Activated naive CD4-positive, alpha-beta T cell treated with anti-CD3 and anti-CD28 coated beads, Interleukin-2, amount 10 ng/mL, durations not matched to agents 7 days and 5 days (primary cell): Measurements from ENCODE around the gene DDR1.

Source experiments
- CTCF ChIA-PET: fragments of 350-600 bp; sonication (Branson Sonifier 250); formaldehyde crosslinking; loops from one replicate; lab custom pipeline; 2021; ENCODE audit warnings: antibody characterized with exemption; lab: Charles Lee
- DNase-seq: peaks from one replicate; pipeline ENCODE4 v3.0.0-alpha.2; 2020
- H3K27ac Mint-ChIP-seq: one replicate; pipeline ENCODE4 v1.8.0; 2021; ENCODE audit warnings: mild to moderate bottlenecking, moderate library complexity, mixed read lengths
- H3K27me3 Mint-ChIP-seq: one replicate; pipeline ENCODE4 v1.8.0; 2021; ENCODE audit warnings: mild to moderate bottlenecking, mixed read lengths
- H3K36me3 Mint-ChIP-seq: one replicate; pipeline ENCODE4 v1.8.0; 2021; ENCODE audit warnings: mixed read lengths
- H3K4me1 Mint-ChIP-seq: one replicate; pipeline ENCODE4 v1.8.0; 2021; ENCODE audit warnings: mixed read lengths
- H3K4me3 Mint-ChIP-seq: one replicate; pipeline ENCODE4 v1.8.0; 2021; ENCODE audit warnings: mild to moderate bottlenecking, moderate library complexity, mixed read lengths
- H3K9me3 Mint-ChIP-seq: one replicate; pipeline ENCODE4 v1.8.0; 2021; ENCODE audit warnings: mixed read lengths

The DDR1 gene

DNA sequence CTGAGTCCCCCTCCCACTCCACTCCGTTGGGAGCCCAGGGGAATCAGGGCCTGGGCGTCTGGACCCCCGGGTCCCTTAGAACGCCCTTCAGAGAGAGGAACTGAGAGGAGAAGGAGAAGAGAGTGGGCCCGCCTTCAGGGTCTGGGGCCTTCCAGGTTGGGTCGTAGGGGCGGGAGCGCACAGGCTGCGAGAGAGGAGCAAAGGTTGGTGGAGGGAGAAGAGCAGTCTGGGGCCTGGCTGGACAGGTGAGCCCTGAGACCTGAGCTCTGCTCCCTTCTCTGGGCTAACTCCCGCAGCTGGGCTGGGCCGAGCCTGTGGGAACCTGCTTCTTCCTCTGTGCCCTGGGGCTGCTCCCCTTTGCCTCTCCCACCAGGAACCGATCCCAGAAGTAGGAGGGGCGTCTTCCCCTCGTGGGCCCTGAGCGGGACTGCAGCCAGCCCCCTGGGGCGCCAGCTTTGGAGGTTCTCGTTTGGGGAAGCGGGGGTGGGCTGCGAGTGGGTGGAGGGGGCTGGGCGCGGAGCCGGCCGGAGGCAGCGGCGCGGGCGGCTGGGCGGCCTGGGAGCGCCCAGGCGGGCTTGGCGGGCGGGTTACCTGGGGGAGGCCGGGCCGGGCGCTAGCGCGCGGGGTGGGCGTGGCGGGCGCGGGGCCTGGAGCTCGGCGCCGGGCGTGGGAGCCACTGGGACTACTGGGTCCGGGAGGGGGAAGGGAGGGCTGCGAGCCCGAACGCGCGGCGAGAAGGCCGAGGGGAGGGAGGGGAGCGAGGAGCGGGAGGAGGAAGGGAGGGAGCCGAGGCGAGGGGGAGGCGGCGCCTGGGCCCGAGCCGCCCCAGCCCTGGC, at the start of gene DDR1:
Gene DDR1, plus strand, starts transcription at position 835 of the 836 bp plus-strand sequence. CDS start 4,211 bp downstream, outside the sequence.
- H3K4me1 Mint-ChIP-seq: peaks cover 35% of the 10 kb centered on the region
- DNase-seq: peak; percentile 69
- H3K27ac Mint-ChIP-seq: no peak within 1 kb of the TSS
- H3K27me3 Mint-ChIP-seq: peaks cover 60% of the 10 kb centered on the region
- H3K36me3 Mint-ChIP-seq: no peaks in the 10 kb centered on the region
- CTCF ChIA-PET: interaction anchor here (1.4 to 11.6 kb wide), 4 partner anchors 30 to 196 kb away, joined by 3 to 174 read pairs (median 5); partner anchors contain the start of gene VARS2
- no peaks in the 10 kb centered on the region for H3K9me3 Mint-ChIP-seq
- H3K4me3 Mint-ChIP-seq: peak within 1 kb of the TSS; percentile 76

DNA sequence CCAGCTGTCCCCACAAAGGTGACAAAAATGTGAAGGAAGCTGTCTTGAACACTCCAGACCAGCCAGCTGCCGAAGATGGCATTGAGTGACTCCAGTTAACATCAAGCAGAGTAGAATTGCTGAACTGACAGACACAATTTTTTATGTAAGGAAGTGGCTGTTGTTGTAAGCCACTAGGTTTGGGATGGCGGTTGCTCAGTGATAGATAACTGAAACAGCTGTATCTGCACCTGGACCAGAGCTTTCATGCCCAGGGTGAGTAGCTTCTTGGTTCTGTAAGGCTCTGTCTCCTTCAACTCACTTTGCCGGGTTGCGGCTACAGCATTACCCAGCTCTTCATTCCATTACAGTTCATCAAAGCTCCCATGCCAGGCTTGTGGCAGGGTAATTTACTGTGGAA, 49.7 kb upstream of the DDR1 start:
- H3K4me1 Mint-ChIP-seq: peaks cover 43% of the 10 kb centered on the region
- CTCF ChIA-PET: interaction anchor here (0.9 to 11.2 kb wide), 2 partner anchors 9 to 46 kb away, joined by 3 to 174 read pairs; partner anchors contain the start of gene DDR1
- peak; percentile 49 for DNase-seq

DNA sequence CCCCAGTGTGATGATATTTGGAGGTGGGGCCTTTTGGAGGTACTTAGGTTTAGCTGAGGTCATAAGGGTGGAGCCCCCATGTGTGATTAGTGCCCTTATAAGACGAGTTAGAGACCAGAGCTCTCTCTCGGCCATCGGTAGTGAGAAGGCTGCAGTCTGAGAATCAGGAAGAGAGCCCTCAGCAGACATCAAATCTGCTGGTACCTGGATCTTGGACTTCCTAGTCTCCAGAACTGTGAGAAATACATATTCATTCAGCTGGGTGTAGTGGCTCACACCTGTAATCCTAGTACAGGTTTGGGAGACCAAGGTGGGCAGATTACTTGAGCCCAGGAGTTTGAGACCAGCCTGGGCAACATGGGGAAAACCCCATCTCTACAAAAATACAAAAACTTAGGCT, 48.7 kb upstream of the DDR1 start:
- CTCF ChIA-PET: interaction anchor here (0.7 to 11.2 kb wide), 3 partner anchors 13 to 235 kb away, joined by 3 to 174 read pairs (median 4); partner anchors contain the start of gene DDR1
- no peak overlapping the region for H3K4me3 Mint-ChIP-seq
- peaks cover 2% of the 10 kb centered on the region for H3K36me3 Mint-ChIP-seq
- H3K27ac Mint-ChIP-seq: no peak overlapping the region
- no peaks in the 10 kb centered on the region for H3K9me3 Mint-ChIP-seq
- H3K27me3 Mint-ChIP-seq: peaks cover 10% of the 10 kb centered on the region
- peaks cover 38% of the 10 kb centered on the region for H3K4me1 Mint-ChIP-seq
- DNase-seq: no peak

More for the DNA sequence above, 49.7 kb upstream of the DDR1 start:
- H3K27ac Mint-ChIP-seq: peak overlapping the region; percentile 76
- H3K36me3 Mint-ChIP-seq: peaks cover 4% of the 10 kb centered on the region
- H3K9me3 Mint-ChIP-seq: no peaks in the 10 kb centered on the region
- H3K27me3 Mint-ChIP-seq: peaks cover 5% of the 10 kb centered on the region
- H3K4me3 Mint-ChIP-seq: peak overlapping the region; percentile 29

DNA sequence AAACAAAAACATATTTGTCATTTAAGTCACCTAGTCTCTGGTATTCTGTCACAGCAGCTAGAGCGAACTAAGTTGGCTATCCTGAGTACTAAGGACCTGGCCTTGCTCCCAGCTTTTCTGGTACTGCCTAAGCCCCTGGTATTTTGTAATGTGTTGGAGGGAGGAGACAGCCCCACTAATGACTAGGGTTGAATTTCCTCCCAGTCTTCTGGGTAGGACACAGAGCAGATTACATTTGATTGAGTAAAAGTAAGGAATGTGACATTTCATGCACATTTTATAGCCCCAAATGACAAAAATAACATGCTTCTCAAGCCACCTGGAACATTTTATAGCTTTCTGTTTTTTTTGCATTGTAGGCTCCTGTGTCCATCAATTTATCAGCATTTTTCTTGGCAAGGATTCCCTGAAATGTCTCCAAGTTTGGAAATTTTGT, 47.9 kb upstream of the DDR1 start:
- Mint-ChIP-seq H3K4me3 (no peak overlapping the region), H3K27ac (no peak overlapping the region), H3K4me1 (peaks cover 35% of the 10 kb centered on the region), H3K9me3 (no peaks in the 10 kb centered on the region), H3K27me3 (peaks cover 15% of the 10 kb centered on the region), H3K36me3 (peaks cover 1% of the 10 kb centered on the region)
- DNase-seq: no peak
- CTCF ChIA-PET: interaction anchor here (1.0 to 11.2 kb wide), 3 partner anchors 14 to 79 kb away, joined by 3 to 174 read pairs (median 4); partner anchors contain the start of gene DDR1

DNA sequence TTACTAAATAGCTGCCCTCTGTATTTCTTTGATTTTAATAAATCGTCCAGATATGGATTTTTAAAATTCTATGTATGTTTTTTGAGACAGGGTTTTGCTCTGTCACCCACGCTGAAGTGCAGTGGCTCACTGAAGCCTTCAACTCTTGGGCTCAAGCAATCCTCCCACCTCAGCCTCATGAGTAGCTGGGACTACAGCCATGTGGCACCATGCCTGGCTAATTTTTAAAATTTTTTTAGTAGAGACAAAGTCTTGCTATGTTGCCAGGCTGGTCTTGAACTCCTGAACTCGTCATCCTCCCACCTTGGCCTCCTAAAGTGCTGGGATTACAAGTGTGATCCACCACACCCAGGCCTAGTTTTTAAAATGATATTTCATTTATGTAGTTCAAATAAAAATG, 47.4 kb upstream of the DDR1 start:
- Mint-ChIP-seq H3K27me3 (peaks cover 15% of the 10 kb centered on the region), H3K9me3 (no peaks in the 10 kb centered on the region), H3K4me3 (no peak overlapping the region), H3K4me1 (peaks cover 30% of the 10 kb centered on the region), H3K36me3 (peaks cover 1% of the 10 kb centered on the region), H3K27ac (no peak overlapping the region)
- CTCF ChIA-PET: interaction anchor here (1.0 to 11.2 kb wide), 3 partner anchors 15 to 78 kb away, joined by 3 to 174 read pairs (median 4); partner anchors contain the start of gene DDR1
- DNase-seq: no peak

DNA sequence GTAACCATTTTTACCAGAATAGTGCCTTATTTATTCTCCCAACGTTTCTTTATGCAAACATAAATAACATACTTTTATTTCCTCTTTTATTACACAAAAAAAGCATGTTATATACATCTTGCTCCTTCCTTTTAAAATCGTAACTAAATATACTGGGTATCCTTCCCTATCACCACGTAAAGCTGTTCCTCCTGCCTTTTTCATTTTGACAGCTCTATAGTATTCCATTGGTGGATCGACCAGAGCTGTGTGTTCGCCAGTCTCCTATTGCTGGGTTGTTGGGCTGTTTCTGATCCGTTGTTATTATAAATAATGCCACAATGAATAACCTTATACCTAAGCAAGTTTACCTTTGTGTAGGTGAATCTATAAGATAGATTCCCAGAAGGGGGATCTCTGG, 46.9 kb upstream of the DDR1 start:
- peaks cover 15% of the 10 kb centered on the region for H3K27me3 Mint-ChIP-seq
- no peak overlapping the region for H3K4me3 Mint-ChIP-seq
- H3K9me3 Mint-ChIP-seq: no peaks in the 10 kb centered on the region
- H3K36me3 Mint-ChIP-seq: peaks cover 1% of the 10 kb centered on the region
- CTCF ChIA-PET: interaction anchor here (1.0 to 11.2 kb wide), 3 partner anchors 10 to 78 kb away, joined by 3 to 174 read pairs (median 3); partner anchors contain the start of gene DDR1
- DNase-seq: no peak
- peaks cover 29% of the 10 kb centered on the region for H3K4me1 Mint-ChIP-seq
- no peak overlapping the region for H3K27ac Mint-ChIP-seq

DNA sequence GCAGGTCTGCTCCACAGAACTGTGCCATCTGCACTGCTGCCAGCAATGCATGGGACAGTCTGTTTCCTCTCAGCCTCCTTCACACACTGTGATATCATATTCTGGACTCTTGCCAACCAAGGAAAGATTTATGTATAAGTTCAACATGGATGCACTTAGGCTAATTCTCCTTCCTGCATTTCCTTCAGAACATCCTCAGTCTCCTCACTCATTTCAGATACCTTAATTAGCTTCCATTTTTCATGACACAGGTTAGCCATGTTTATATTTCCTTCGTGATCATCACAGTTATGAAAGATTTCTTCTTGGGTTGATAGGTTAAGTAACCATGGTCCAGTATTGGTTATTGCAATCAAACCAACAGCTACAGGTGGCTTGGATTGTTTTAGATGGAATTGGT, 46.4 kb upstream of the DDR1 start:
- Mint-ChIP-seq H3K4me1 (peaks cover 27% of the 10 kb centered on the region), H3K9me3 (no peaks in the 10 kb centered on the region), H3K36me3 (peaks cover 1% of the 10 kb centered on the region), H3K27ac (no peak overlapping the region), H3K4me3 (no peak overlapping the region), H3K27me3 (peaks cover 15% of the 10 kb centered on the region)
- CTCF ChIA-PET: interaction anchor here (1.2 kb wide), 1 partner anchor 10 kb away, joined by 3 read pairs; no protein-coding TSS in a partner anchor
- no peak for DNase-seq

DNA sequence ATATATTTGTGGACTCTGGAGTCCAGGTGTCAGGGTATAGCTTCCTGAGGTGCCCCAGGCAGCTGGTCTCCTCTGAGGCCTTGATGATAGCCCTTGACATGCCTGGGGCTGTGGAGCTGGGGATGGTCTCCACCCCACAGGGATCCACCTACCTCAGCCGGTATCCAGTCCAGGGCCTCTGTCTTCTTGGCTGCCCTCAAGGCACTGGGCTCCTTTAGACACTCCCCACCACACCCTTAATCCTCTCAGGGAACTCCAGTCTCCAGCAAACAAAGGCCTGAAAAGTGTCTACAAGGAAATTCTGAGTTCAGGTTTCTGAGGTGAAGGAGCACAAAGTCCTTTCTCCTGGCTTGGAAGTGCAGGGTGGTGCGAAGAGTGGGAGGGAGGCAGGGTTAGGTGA, 44.6 kb upstream of the DDR1 start:
- CTCF ChIA-PET: interaction anchor here (0.6 kb wide), 1 partner anchor 76 kb away, joined by 3 read pairs; no protein-coding TSS in a partner anchor

DNA sequence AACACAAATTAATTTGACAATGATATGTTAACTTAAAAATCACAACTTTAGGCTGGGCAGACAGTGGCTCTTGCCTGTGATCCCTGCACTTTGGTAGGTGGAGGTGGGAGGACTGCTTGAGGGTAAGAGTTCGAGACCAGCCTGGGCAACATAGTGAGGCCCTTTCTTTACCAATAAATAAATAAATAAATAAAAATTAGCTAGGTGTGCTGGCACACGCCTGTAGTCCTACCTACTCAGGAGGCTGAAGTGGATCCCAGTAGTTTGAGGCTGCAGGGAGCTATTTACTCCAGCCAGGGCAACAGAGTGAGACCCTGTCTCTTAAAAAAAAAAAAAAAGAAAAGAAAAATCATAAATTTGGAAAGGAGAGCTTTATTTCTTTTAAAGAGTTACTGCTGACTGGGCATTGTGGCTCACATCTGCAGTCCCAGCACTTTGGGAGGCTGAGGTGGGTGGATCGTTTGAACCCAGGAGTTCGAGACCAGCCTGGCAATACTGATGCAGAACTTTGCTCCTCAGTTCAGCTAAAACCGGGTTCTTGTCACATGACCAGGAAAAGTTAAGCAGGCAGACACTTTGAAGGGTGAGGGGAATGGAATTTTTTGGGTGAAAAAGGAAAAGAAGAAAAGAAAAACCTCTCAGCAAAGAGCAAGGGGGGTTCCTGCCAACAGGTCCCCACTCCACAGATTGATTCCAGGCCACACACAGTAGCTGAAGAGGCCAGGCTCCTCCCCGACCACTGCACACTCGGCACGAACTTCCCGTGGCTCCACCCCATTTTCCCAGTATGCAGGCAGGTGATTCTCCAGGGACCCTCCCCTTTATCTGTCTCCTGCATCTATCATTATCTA, 44.0 kb upstream of the DDR1 start:
- Mint-ChIP-seq H3K27ac (no peak overlapping the region), H3K9me3 (no peaks in the 10 kb centered on the region), H3K27me3 (peaks cover 28% of the 10 kb centered on the region), H3K4me1 (peaks cover 30% of the 10 kb centered on the region), H3K36me3 (no peaks in the 10 kb centered on the region), H3K4me3 (no peak overlapping the region)
- no peak for DNase-seq
- CTCF ChIA-PET: interaction anchor here (0.6 to 1.9 kb wide), 4 partner anchors 10 to 95 kb away, joined by 3 to 5 read pairs (median 4); no protein-coding TSS in a partner anchor

More for the DNA sequence above, 44.6 kb upstream of the DDR1 start:
- no peak for DNase-seq
- Mint-ChIP-seq H3K9me3 (no peaks in the 10 kb centered on the region), H3K27ac (no peak overlapping the region), H3K4me3 (no peak overlapping the region), H3K27me3 (peaks cover 28% of the 10 kb centered on the region), H3K4me1 (peaks cover 36% of the 10 kb centered on the region), H3K36me3 (no peaks in the 10 kb centered on the region)

DNA sequence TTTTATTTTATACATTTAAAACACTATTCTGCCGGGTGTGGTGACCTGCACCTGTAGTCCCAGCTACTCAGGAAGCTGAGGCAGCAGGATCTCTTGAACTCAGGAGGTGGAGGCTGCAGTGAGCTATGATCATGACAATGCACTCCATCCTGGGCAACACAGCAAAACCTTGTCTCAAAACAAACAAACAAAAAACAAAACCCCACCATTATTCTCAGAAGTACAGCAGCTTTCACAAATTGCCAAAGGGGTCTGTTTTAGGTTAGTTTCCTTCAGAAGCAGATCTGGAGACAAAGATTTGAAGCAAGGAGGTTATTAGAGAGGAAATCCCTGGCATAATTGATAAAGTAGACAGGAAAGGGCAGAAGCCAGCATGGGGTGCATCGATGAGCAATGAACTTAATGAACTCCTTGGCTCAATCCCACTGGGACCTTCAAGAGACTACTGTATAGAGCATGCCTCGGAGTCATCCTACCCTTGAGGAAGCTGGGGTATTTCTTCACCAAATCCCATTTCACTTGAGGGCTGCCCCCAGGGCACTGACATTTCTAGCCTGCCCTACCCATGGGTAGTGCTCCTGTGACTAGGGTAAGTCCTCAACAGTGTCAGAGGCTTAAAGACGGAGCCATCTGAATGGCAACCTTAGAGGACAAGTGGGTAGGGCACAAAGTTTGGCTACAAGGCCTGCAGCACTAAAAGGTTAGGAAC, 43.2 kb upstream of the DDR1 start:
- Mint-ChIP-seq H3K9me3 (no peaks in the 10 kb centered on the region), H3K27me3 (peaks cover 28% of the 10 kb centered on the region), H3K4me1 (peaks cover 27% of the 10 kb centered on the region), H3K27ac (no peak overlapping the region), H3K4me3 (no peak overlapping the region), H3K36me3 (no peaks in the 10 kb centered on the region)
- no peak for DNase-seq
- CTCF ChIA-PET: interaction anchor here (0.8 to 1.9 kb wide), 2 partner anchors 11 to 34 kb away, joined by 4 to 5 read pairs; no protein-coding TSS in a partner anchor

DNA sequence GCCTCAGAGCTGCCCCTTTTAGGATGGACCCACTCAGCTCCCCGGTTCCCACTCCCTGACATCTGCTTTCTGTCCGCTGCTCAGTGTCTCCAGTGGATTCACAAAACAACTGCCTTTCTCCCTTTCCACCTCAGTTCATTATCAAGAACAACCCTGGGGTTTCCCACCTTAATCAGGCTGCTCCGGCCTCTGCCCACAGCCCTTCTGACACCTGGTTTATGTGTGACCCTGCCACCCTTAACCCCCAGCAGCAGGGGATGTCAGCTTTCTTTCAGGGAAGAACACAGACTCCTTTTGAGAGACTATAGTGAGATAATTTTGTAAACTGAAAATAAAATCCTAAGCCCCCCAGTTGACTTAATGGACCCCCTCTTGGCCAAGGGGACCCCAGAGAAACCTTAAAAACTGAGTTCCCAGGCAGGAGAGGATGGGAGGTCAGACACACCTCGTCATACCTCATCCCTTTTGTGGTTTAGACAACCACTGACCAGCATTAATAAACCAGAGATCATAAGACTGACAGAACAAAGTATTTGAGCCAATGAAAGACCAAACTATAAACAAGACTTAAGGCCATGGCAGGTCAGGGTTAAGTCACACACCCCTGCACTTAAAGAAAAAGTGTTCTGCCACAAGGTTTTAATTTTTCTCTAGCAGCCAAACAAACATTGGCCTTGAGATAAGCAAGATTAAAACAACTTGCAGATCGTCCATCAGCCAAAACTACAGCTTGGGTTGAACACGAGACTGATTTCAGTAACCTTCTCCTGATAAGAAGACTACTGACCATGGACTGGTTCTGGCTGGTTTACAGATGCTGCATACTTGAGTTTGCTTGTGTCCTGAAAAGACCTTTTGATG, 42.4 kb upstream of the DDR1 start:
- Mint-ChIP-seq H3K27ac (no peak overlapping the region), H3K4me1 (peaks cover 27% of the 10 kb centered on the region), H3K4me3 (no peak overlapping the region), H3K36me3 (no peaks in the 10 kb centered on the region), H3K27me3 (peaks cover 28% of the 10 kb centered on the region), H3K9me3 (no peaks in the 10 kb centered on the region)
- no peak for DNase-seq
- CTCF ChIA-PET: interaction anchor here (0.8 to 1.9 kb wide), 2 partner anchors 12 to 33 kb away, joined by 4 to 5 read pairs; no protein-coding TSS in a partner anchor

DNA sequence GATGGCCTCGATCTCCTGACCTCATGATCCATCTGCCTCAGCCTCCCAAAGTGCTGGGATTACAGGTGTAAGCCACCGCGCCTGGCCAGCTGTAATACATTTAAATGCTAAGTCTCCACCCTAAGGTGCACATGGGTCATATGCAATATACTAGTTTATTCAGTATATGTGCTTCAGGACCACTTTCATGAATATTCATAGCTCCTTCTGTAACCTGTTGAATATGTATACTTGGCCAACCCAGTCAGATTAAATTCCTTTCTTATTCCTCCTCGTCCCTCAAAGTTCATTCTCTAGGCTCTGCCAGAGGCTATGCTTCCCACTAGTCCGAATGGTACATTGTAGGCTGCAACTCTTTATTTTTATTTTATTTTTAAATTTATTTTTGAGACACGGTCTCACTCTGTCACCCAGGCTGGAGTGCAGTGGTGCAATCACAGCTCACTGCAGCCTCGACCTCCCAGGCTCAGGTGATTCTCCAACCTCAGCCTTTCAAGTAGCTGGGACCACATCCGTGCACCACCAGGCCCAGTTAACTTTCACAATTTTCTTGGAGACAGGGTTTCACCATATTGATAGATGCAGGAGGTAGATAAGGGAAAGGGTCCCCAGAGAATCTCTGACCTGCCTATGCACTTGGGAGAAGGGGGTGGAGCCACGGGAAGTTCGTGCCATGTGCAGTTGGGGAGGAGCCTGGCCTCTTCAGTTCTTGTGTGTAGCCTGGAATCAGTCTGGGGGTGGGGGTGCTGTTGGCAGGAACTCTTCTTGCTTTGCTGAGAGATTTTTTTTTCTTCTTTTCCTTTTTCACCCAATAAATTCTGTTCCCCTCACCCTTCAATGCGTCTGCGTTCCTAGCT, 41.3 kb upstream of the DDR1 start:
- CTCF ChIA-PET: no interaction called here
- no peaks in the 10 kb centered on the region for H3K36me3 Mint-ChIP-seq

More for the DNA sequence above, 41.3 kb upstream of the DDR1 start:
- peaks cover 28% of the 10 kb centered on the region for H3K4me1 Mint-ChIP-seq
- H3K27me3 Mint-ChIP-seq: peaks cover 32% of the 10 kb centered on the region
- peak overlapping the region; percentile 38 for H3K27ac Mint-ChIP-seq
- H3K9me3 Mint-ChIP-seq: no peaks in the 10 kb centered on the region
- H3K4me3 Mint-ChIP-seq: no peak overlapping the region
- peak; percentile 22 for DNase-seq
